ENCODE data around the gene GBGT1.
"Not testable (repeated sequence)": the region's sequence is repeated elsewhere in the genome, so short reads cannot be mapped to it uniquely, and the experiment has no call there.

Gene GBGT1

GRCh38 chr9:133195029-133195428 lies 31.3 kb upstream of the GBGT1 start:
- no peak for DNase-seq (ENCODE audit: low read depth in 2 of 2)

- no peak for DNase-seq (ENCODE audit: low read depth in 2 of 2)
Measured at GRCh38 chr9:133194597-133194996, 30.9 kb upstream of the GBGT1 start.

- no peak for DNase-seq (ENCODE audit: low read depth in 2 of 2)
Measured at GRCh38 chr9:133191989-133192388, 28.3 kb upstream of the GBGT1 start.

- no peak for DNase-seq (ENCODE audit: low read depth in 2 of 2)
Measured at GRCh38 chr9:133189826-133190225, 26.1 kb upstream of the GBGT1 start.

GRCh38 chr9:133188843-133189180 lies 25.1 kb upstream of the GBGT1 start:
- no peak for DNase-seq (ENCODE audit: low read depth in 2 of 2)

GRCh38 chr9:133188006-133188842 lies 24.5 kb upstream of the GBGT1 start:
- DNase-seq (ENCODE audit: low read depth in 2 of 2): no peak

- no peak for DNase-seq (ENCODE audit: low read depth in 2 of 2)
Measured at GRCh38 chr9:133187561-133188005, 23.9 kb upstream of the GBGT1 start.

GRCh38 chr9:133186736-133187135 lies 23.0 kb upstream of the GBGT1 start:
- DNase-seq (ENCODE audit: low read depth in 2 of 2): no peak

GRCh38 chr9:133184971-133185370 lies 21.3 kb upstream of the GBGT1 start:
- peak; percentile 54 to 56 for DNase-seq (ENCODE audit: low read depth in 2 of 2)

- no peak for DNase-seq (ENCODE audit: low read depth in 2 of 2)
Measured at GRCh38 chr9:133182151-133182550, 18.4 kb upstream of the GBGT1 start.

GRCh38 chr9:133181561-133181960 lies 17.8 kb upstream of the GBGT1 start:
- no peak for DNase-seq (ENCODE audit: low read depth in 2 of 2)

GRCh38 chr9:133180953-133181352 lies 17.2 kb upstream of the GBGT1 start:
- no peak for DNase-seq (ENCODE audit: low read depth in 2 of 2)

- no peak for DNase-seq (ENCODE audit: low read depth in 2 of 2)
Measured at GRCh38 chr9:133173056-133173455, 9.3 kb upstream of the GBGT1 start.

- no peak for DNase-seq (ENCODE audit: low read depth in 2 of 2)
Measured at GRCh38 chr9:133171161-133171961, 7.6 kb upstream of the GBGT1 start.

GRCh38 chr9:133170716-133171115 lies 7.0 kb upstream of the GBGT1 start:
- no peak for DNase-seq (ENCODE audit: low read depth in 2 of 2)

- not testable (repeated sequence) for DNase-seq (ENCODE audit: low read depth in 2 of 2)
Measured at GRCh38 chr9:133169687-133170086, 6.0 kb upstream of the GBGT1 start.

- DNase-seq (ENCODE audit: low read depth in 2 of 2): no peak
Measured at GRCh38 chr9:133169102-133169501, 5.4 kb upstream of the GBGT1 start.

- DNase-seq (ENCODE audit: low read depth in 2 of 2): no peak
Measured at GRCh38 chr9:133168432-133168831, 4.7 kb upstream of the GBGT1 start.

GRCh38 chr9:133167769-133168168 lies 4.1 kb upstream of the GBGT1 start:
- no peak for DNase-seq (ENCODE audit: low read depth in 2 of 2)

- no peak for DNase-seq (ENCODE audit: low read depth in 2 of 2)
Measured at GRCh38 chr9:133167096-133167730, 3.5 kb upstream of the GBGT1 start.

GRCh38 chr9:133166392-133166791 lies 2.7 kb upstream of the GBGT1 start:
- DNase-seq (ENCODE audit: low read depth in 2 of 2): no peak

GRCh38 chr9:133165452-133165730 lies 1.7 kb upstream of the GBGT1 start:
- DNase-seq (ENCODE audit: low read depth in 2 of 2): no peak

GRCh38 chr9:133164191-133164590 lies 477 bp upstream of the GBGT1 start:
- no peak for DNase-seq (ENCODE audit: low read depth in 2 of 2)
